Skeletal muscle satellite cell (primary cell): ENCODE measurements around the gene UNK.
"Not testable (repeated sequence)": the region's sequence is repeated elsewhere in the genome, so short reads cannot be mapped to it uniquely, and the experiment has no call there.

ENCODE experiments used
- H3K27me3 ChIP-seq: 2 replicates; pipeline ENCODE4 v1.7.0; 2013; ENCODE audit warnings: low read length; ENCODE audit not compliant: control insufficient read depth, insufficient read depth
- H3K36me3 ChIP-seq: 2 replicates; pipeline ENCODE4 v1.7.0; 2013; ENCODE audit warnings: mild to moderate bottlenecking, control low read depth, low read length; ENCODE audit not compliant: insufficient read depth
- H3K4me1 ChIP-seq: 2 replicates; pipeline ENCODE4 v1.7.0; 2013; ENCODE audit warnings: low read length; ENCODE audit not compliant: control insufficient read depth, insufficient read depth
- H3K4me2 ChIP-seq: 2 replicates; pipeline ENCODE4 v1.7.0; 2013; ENCODE audit warnings: mild to moderate bottlenecking, low read length
- H3K4me3 ChIP-seq: 2 replicates; pipeline ENCODE4 v1.7.0; 2013; ENCODE audit warnings: low read length
- H3K9ac ChIP-seq: 2 replicates; pipeline ENCODE4 v1.7.0; 2013; ENCODE audit warnings: mild to moderate bottlenecking, low read depth, low read length, moderate library complexity
- H3K9me3 ChIP-seq: replicated peaks from 2 replicates; pipeline ENCODE4 v1.7.0; 2013; ENCODE audit warnings: mild to moderate bottlenecking, control low read depth, low read length

The UNK gene

DNA sequence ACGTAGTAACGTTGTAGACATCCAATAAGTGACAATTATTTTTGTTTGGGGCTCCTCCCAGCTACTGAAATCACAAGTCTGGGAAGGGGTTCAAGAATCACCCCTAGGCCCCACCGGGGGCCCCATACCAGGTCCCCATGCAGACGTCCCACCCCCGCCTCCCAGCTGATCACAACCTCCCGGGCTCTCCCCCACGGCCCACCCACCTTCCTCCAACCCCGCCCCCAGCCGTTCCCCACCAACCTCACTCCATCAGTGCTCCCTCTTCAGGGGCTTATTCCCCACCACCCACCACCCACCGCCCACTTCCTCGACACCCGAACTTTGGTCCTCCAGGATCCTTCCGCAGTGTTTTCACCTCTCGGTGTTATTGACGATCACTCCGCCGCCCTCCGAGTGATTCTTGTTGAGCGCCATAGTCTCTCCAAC is 70.3 kb downstream of the UNK start:
- peak overlapping the region; percentile 71 for H3K4me3 ChIP-seq
- H3K4me1 ChIP-seq = peaks cover 43% of the 10 kb centered on the region
- H3K9me3 ChIP-seq = no peaks in the 10 kb centered on the region
- H3K27me3 ChIP-seq = no peaks in the 10 kb centered on the region
- peak overlapping the region; percentile 75 for H3K9ac ChIP-seq
- peaks cover under 1% of the 10 kb centered on the region for H3K36me3 ChIP-seq
- H3K4me2 ChIP-seq = peak overlapping the region; percentile 87

DNA sequence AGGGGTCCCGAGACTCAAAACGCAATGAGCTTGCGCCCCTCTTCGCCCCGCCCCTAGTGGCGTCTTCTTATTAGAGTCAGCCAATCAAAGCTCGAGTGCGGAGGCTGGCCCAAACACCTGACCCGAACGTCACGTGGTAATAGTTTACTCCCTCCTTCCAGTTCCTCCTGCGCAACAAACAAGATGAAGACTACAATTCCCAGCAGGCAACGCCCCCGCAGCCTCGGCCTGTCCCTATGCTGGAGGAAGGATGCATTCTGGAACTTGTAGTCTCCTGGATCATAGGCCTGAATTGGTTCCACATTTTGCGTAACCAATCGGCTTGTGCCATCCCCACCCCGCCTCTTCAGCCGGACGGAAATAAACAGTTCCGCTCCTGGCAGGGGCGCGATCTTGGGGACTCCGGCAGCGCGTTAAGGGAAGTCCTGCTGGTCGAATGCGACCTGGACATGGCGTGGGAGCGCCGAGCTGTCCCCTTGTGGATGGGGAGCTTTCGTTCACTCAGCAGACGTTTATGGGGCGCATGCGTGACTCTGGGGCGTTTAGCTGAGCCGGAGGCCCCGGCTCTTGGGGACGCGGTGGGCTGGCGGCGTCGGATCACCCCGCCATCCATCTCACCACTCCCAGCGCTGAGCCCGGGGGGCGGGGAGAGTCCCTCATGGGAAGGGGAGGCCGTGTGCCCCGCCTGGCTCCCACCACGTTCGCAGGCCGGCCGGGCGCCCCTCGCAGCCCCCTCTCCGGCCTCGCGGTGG is 70.9 kb downstream of the UNK start, which contains the start of gene WBP2:
WBP2 (minus strand) TSS at position 26 of the 752 bp plus-strand sequence. CDS start 38 bp downstream, outside the sequence.
- H3K9ac ChIP-seq = peak within 1 kb of the TSS; percentile 91
- no peaks in the 10 kb centered on the region for H3K36me3 ChIP-seq
- peak within 1 kb of the TSS; percentile 88 for H3K4me3 ChIP-seq
- no peaks in the 10 kb centered on the region for H3K9me3 ChIP-seq
- no peaks in the 10 kb centered on the region for H3K27me3 ChIP-seq
- H3K4me1 ChIP-seq = peaks cover 41% of the 10 kb centered on the region
- peak within 1 kb of the TSS; percentile 97 for H3K4me2 ChIP-seq

- H3K4me1 ChIP-seq = peaks cover 34% of the 10 kb centered on the region
Measured at GRCh38 chr17:75856062-75856756, 71.6 kb downstream of the UNK start.

DNA sequence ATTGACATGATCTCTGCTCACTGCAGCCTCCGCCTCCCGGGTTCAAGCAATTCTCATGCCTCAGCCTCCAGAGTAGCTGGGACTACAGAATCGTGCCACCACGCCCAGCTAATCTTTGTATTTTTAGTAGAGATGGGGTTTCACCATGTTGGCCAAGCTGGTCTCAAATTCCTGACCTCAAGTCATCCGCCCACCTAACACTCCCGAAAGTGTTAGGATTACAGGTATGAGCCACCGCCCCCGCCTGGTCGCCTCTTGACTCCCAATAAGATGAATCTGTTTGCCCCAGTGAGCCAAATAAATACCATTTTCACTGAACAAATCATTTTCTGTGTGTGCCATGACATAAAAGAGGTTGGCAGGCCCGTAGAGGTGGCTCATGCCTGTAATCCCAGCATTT is 74.8 kb downstream of the UNK start:
- not testable (repeated sequence) for H3K4me3 ChIP-seq, H3K4me2 ChIP-seq
- H3K4me1 ChIP-seq = peaks cover 16% of the 10 kb centered on the region

More at GRCh38 chr17:75856062-75856756, 71.6 kb downstream of the UNK start:
- Histone ChIP-seq H3K9me3 (no peaks in the 10 kb centered on the region), H3K36me3 (no peaks in the 10 kb centered on the region), H3K9ac (peak overlapping the region; percentile 91), H3K4me3 (peak overlapping the region; percentile 88), H3K27me3 (no peaks in the 10 kb centered on the region), H3K4me2 (peak overlapping the region; percentile 97)

DNA sequence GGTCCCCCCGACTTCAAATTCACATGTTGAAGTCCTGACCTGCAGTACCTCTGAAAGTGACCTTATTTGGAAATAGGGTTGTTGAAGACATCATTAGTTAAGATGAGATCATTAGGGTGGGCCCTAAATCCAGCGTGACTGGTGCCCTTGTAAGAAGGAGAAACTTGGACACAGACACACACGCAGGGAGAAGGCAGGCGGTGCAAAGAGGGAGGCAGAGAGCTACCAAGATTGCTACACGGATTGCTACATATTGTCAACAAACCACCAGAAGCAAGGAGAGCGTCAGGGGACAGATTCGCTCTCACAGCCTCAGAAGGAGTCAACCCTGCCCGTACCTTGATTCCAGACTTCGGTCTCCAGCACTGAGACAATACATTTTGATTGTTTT is 77.3 kb downstream of the UNK start:
- Histone ChIP-seq H3K36me3 (no peaks in the 10 kb centered on the region), H3K4me2 (no peak overlapping the region), H3K4me3 (no peak overlapping the region), H3K9me3 (no peaks in the 10 kb centered on the region), H3K27me3 (no peaks in the 10 kb centered on the region), H3K9ac (no peak overlapping the region), H3K4me1 (peaks cover 9% of the 10 kb centered on the region)

More for the DNA sequence above, 74.8 kb downstream of the UNK start:
- not testable (repeated sequence) for H3K9me3 ChIP-seq, H3K36me3 ChIP-seq, H3K9ac ChIP-seq, H3K27me3 ChIP-seq

DNA sequence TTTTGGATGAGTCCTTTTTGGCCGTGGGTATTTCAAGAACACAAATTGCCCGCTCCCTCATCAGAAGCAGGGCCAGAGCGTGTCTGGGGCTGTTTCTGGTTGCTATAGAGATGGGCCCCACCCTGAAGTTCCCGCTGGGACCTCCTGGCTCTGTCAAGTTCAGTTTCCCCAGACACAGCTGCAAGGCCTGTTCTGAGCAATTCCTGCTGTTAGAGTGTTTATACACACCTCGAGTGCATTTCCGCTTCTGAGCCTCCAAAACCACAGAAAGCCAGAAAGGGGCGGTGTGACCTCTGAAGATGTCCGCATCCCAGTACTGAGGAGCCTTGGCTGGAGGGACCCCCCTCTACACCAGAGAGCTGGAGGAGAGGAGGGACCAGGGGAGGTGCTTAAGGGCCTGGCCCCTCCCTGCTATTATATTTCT is 79.9 kb downstream of the UNK start:
- H3K36me3 ChIP-seq = no peaks in the 10 kb centered on the region
- H3K4me1 ChIP-seq = peaks cover 14% of the 10 kb centered on the region
- no peak overlapping the region for H3K9ac ChIP-seq
- no peaks in the 10 kb centered on the region for H3K9me3 ChIP-seq
- peak overlapping the region; percentile 28 for H3K4me2 ChIP-seq
- H3K27me3 ChIP-seq = no peaks in the 10 kb centered on the region
- H3K4me3 ChIP-seq = no peak overlapping the region

DNA sequence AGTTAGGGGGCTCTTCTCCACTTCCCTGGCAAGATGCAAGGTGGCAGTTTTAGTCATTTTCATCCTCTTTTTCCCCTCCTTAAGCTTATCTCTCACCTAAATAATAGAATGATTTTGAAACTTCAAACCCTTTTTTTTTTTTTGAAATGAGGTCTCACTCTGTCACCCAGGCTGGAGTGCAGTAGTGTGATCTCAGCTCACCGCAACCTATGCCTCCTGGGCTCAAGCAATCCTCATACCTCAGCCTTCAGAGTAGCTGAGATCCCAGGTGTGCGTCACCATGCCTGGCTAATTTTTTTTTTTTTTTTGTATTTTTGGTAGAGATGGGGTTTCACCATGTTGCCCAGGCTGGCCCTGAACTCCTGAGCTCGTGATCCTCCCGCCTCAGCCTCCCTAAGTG is 80.3 kb downstream of the UNK start:
- not testable (repeated sequence) for H3K4me3 ChIP-seq, H3K36me3 ChIP-seq, H3K9me3 ChIP-seq, H3K27me3 ChIP-seq, H3K9ac ChIP-seq
- Histone ChIP-seq H3K4me1 (peaks cover 18% of the 10 kb centered on the region), H3K4me2 (peak overlapping the region; percentile 28)

DNA sequence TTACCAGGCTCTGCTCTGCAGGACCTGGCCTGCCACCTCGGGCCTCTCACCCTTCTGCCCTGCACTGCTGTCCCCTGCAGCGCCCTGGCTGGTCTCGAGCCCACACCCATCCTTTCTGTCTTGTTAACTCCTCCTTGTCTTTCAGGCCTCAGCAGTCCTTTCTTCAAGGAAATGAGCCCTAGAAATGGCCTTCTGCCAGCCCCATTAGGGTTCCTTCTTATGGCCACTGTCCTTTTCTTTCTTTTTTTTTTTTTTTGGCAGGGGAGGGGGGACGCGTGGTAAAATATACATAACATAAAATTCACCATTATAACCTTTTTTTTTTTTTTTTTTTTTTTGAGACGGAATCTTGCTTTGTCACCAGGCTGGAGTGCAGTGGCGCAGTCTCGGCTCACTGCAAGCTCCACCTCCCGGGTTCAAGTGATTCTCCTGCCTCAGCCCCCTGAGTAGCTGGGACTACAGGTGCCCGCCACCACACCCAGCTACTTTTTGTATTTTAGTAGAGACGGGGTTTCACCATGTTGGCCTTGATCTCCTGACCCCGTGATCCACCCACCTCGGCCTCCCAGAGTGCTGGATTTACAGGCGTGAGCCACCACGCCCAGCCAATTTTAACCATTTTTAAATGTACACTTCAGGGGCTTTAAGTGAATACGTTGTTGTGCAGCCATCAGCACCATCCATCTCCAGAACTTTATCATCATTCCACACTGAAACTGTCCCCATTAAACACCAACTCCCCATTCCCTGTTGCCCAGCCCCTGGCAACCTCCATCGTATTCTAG is 81.0 kb downstream of the UNK start:
- peaks cover 19% of the 10 kb centered on the region for H3K4me1 ChIP-seq
- H3K9ac ChIP-seq, H3K9me3 ChIP-seq, H3K27me3 ChIP-seq, H3K36me3 ChIP-seq, H3K4me3 ChIP-seq, H3K4me2 ChIP-seq: not testable (repeated sequence)

DNA sequence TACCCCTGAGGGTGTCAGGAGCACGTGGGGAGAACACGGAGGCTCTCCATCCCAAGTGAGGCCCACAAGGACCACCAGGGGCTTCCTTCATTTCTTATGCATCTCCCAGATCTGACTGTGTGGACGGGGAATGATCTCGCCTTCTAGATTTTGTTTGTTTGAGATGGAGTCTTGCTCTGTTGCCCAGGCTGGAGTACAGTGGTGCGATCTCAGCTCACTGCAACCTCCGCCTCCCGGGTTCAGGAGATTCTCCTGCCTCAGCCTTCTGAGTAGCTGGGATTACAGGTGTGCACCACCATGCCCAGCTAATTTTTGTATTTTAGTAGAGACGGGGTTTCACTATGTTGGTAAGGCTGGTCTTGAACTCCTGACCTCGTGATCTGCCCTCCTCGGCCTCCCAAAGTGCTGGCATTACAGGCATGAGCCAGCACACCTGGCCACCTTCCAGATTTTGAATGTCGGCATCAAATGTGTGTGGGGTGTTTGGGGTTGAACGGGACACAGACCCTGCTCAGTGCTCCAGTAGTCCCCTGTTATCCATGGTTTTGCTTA is 84.2 kb downstream of the UNK start:
- H3K9me3 ChIP-seq, H3K4me3 ChIP-seq, H3K27me3 ChIP-seq, H3K36me3 ChIP-seq, H3K9ac ChIP-seq: not testable (repeated sequence)
- H3K4me2 ChIP-seq = peak overlapping the region; percentile 38
- H3K4me1 ChIP-seq = peaks cover 33% of the 10 kb centered on the region

GRCh38 chr17:75869282-75870141 is 84.9 kb downstream of the UNK start:
- no peaks in the 10 kb centered on the region for H3K27me3 ChIP-seq
- H3K9ac ChIP-seq = peak overlapping the region; percentile 6
- no peaks in the 10 kb centered on the region for H3K9me3 ChIP-seq
- peak overlapping the region; percentile 38 for H3K4me2 ChIP-seq
- H3K36me3 ChIP-seq = no peaks in the 10 kb centered on the region
- H3K4me3 ChIP-seq = no peak overlapping the region
- H3K4me1 ChIP-seq = peaks cover 28% of the 10 kb centered on the region
